H9 (cell line): ENCODE results near the gene LOC128125822.

Experiments used
- DNase-seq: peaks from one replicate; pipeline ENCODE4 v3.0.0-alpha.2; 2017
- H2AFZ ChIP-seq: one replicate; pipeline ENCODE4 v1.6.1; 2013; ENCODE audit warnings: mild to moderate bottlenecking, low read length, control low read depth, moderate library complexity
- H2AK5ac ChIP-seq: 2 replicates; pipeline ENCODE4 v1.6.1; 2013; ENCODE audit warnings: low read length, control low read depth, mixed read lengths; ENCODE audit not compliant: insufficient read length
- H2BK120ac ChIP-seq: one replicate; pipeline ENCODE4 v1.6.1; 2013; ENCODE audit warnings: low read depth, mild to moderate bottlenecking, low read length, control low read depth, inconsistent platforms; ENCODE audit not compliant: poor library complexity, severe bottlenecking
- H2BK12ac ChIP-seq: 2 replicates; pipeline ENCODE4 v1.6.1; 2013; ENCODE audit warnings: low read length, control low read depth, mixed read lengths, low read depth; ENCODE audit not compliant: insufficient read length
- H2BK15ac ChIP-seq: 2 replicates; pipeline ENCODE4 v1.6.1; 2013; ENCODE audit warnings: low read depth, low read length, control low read depth
- H2BK20ac ChIP-seq: one replicate; pipeline ENCODE4 v1.6.1; 2013; ENCODE audit warnings: low read depth, mild to moderate bottlenecking, low read length, control low read depth, inconsistent platforms; ENCODE audit not compliant: poor library complexity, severe bottlenecking
- H2BK5ac ChIP-seq: 2 replicates; pipeline ENCODE4 v1.6.1; 2013; ENCODE audit warnings: low read length, control low read depth, mixed read lengths; ENCODE audit not compliant: insufficient read length
- H3K14ac ChIP-seq: 2 replicates; pipeline ENCODE4 v1.6.1; 2013; ENCODE audit warnings: low read length, control low read depth; ENCODE audit not compliant: insufficient read depth
- H3K18ac ChIP-seq: 2 replicates; pipeline ENCODE4 v1.6.1; 2013; ENCODE audit warnings: low read depth, mild to moderate bottlenecking, mixed read lengths, low read length, control low read depth; ENCODE audit not compliant: insufficient read length
- H3K23ac ChIP-seq: 2 replicates; pipeline ENCODE4 v1.6.1; 2013; ENCODE audit warnings: low read length, control low read depth, mixed read lengths, low read depth; ENCODE audit not compliant: insufficient read length
- H3K23me2 ChIP-seq: 2 replicates; pipeline ENCODE4 v1.6.1; 2013; ENCODE audit warnings: low read depth, mild to moderate bottlenecking, mixed read lengths, low read length, control low read depth; ENCODE audit not compliant: insufficient read length, poor library complexity, severe bottlenecking
- H3K27ac ChIP-seq: 2 replicates; pipeline ENCODE4 v1.5.1; 2013; ENCODE audit warnings: low read length, control low read depth, mixed read lengths, low read depth; ENCODE audit not compliant: insufficient read length
- H3K27me3 ChIP-seq: 2 replicates; pipeline ENCODE4 v1.6.1; 2013; ENCODE audit warnings: low read length, control low read depth, inconsistent platforms; ENCODE audit not compliant: insufficient read depth
- H3K4ac ChIP-seq: 2 replicates; pipeline ENCODE4 v1.6.1; 2013; ENCODE audit warnings: low read depth, mild to moderate bottlenecking, control low read depth, inconsistent platforms, low read length, moderate library complexity
- H3K4me1 ChIP-seq: 2 replicates; pipeline ENCODE4 v1.6.1; 2013; ENCODE audit warnings: low read length, control low read depth, inconsistent platforms; ENCODE audit not compliant: insufficient read depth
- H3K4me2 ChIP-seq: 2 replicates; pipeline ENCODE4 v1.6.1; 2013; ENCODE audit warnings: low read length, control low read depth, mixed read lengths; ENCODE audit not compliant: insufficient read length, insufficient read depth
- H3K56ac ChIP-seq: 2 replicates; pipeline ENCODE4 v1.6.1; 2013; ENCODE audit warnings: low read depth, mild to moderate bottlenecking, mixed read lengths, low read length, control low read depth; ENCODE audit not compliant: insufficient read length
- H3K79me1 ChIP-seq: 2 replicates; pipeline ENCODE4 v1.6.1; 2013; ENCODE audit warnings: low read depth, mild to moderate bottlenecking, moderate library complexity, low read length, control low read depth, inconsistent platforms; ENCODE audit not compliant: insufficient read depth, poor library complexity, severe bottlenecking
- H3K79me2 ChIP-seq: 2 replicates; pipeline ENCODE4 v1.6.1; 2013; ENCODE audit warnings: low read length, control low read depth, inconsistent platforms; ENCODE audit not compliant: insufficient read depth
- H3K9ac ChIP-seq: 2 replicates; pipeline ENCODE4 v1.6.1; 2013; ENCODE audit warnings: low read length, control low read depth, mixed read lengths; ENCODE audit not compliant: insufficient read length; ENCODE audit errors: extremely low read depth
- H3K9me3 ChIP-seq: one replicate; pipeline ENCODE4 v1.6.1; 2013; ENCODE audit warnings: low read depth, low read length, inconsistent platforms; ENCODE audit not compliant: control insufficient read depth
- H3T11ph ChIP-seq: one replicate; pipeline ENCODE4 v1.6.1; 2013; ENCODE audit warnings: mild to moderate bottlenecking, low read length, control low read depth, inconsistent platforms
- H4K20me1 ChIP-seq: one replicate; pipeline ENCODE4 v1.6.1; 2013; ENCODE audit not compliant: control insufficient read depth, insufficient read length, insufficient read depth
- H4K5ac ChIP-seq: 2 replicates; pipeline ENCODE4 v1.6.1; 2013; ENCODE audit warnings: low read depth, mild to moderate bottlenecking, mixed read lengths, low read length, control low read depth; ENCODE audit not compliant: insufficient read length
- H4K8ac ChIP-seq: replicated peaks from 2 replicates; pipeline ENCODE4 v1.6.1; 2013; ENCODE audit warnings: low read length, control low read depth, mixed read lengths, low read depth; ENCODE audit not compliant: insufficient read length
- H4K91ac ChIP-seq: 2 replicates; pipeline ENCODE4 v1.6.1; 2013; ENCODE audit warnings: low read depth, mild to moderate bottlenecking, moderate library complexity, mixed read lengths, low read length, control low read depth; ENCODE audit not compliant: insufficient read length
- H3K27ac Mint-ChIP-seq, 3 experiments: 2 replicates in 2 of 3; 3 replicates in 1 of 3; pipeline ENCODE4 v1.8.0; 2020 to 2021; ENCODE audit warnings: mixed read lengths in 3 of 3, mild to moderate bottlenecking in 1 of 3, moderate library complexity in 1 of 3
- H3K27me3 Mint-ChIP-seq: 2 replicates; pipeline ENCODE4 v1.8.0; 2021; ENCODE audit warnings: low read depth, mild to moderate bottlenecking, moderate library complexity, mixed read lengths
- H3K36me3 Mint-ChIP-seq, 3 experiments: 2 replicates in 2 of 3; 3 replicates in 1 of 3; pipeline ENCODE4 v1.8.0; 2020 to 2021; ENCODE audit warnings: low read depth in 3 of 3, mixed read lengths in 3 of 3; ENCODE audit not compliant: insufficient read depth in 1 of 3
- H3K4me1 Mint-ChIP-seq, 2 experiments: 2 replicates each; pipeline ENCODE4 v1.8.0; 2020; ENCODE audit warnings: mixed read lengths in 2 of 2
- H3K4me3 Mint-ChIP-seq, 2 experiments: 2 replicates in 1 of 2; 3 replicates in 1 of 2; pipeline ENCODE4 v1.8.0; 2020 to 2021; ENCODE audit warnings: mild to moderate bottlenecking in 2 of 2, mixed read lengths in 2 of 2, moderate library complexity in 1 of 2
- H3K9me3 Mint-ChIP-seq, 2 experiments: 2 replicates in 1 of 2; 3 replicates in 1 of 2; pipeline ENCODE4 v1.8.0; 2020; ENCODE audit warnings: mild to moderate bottlenecking in 2 of 2, mixed read lengths in 2 of 2, moderate library complexity in 1 of 2
- WGBS: extraction: QIAGEN DNeasy Blood & Tissue Kit; methylation state at CpG from one replicate; pipeline ENCODE4 v1.1.7; 2013; ENCODE audit warnings: missing lambda C conversion rate, low lambda C conversion rate, mixed read lengths; ENCODE audit not compliant: insufficient read length; ENCODE audit errors: extremely low coverage; 5-methylcytosine and 5-hydroxymethylcytosine counted together
- TF ChIP-seq, protein P1 (sequence below): fragments of 200-600 bp; sonication (generic); conservative IDR thresholded peaks from 3 replicates; pipeline ENCODE4 v1.8.0; 2021; ENCODE audit warnings: antibody characterized with exemption, mild to moderate bottlenecking

LOC128125822 gene

GRCh38 chr6:63529498-63529897 is 42.8 kb upstream of the LOC128125822 start:
- no peaks in the 10 kb centered on the region for H3K9me3 ChIP-seq
- Mint-ChIP-seq H3K9me3 (no peaks in the 10 kb centered on the region), H3K4me3 (no peak overlapping the region), H3K4me1 (no peaks in the 10 kb centered on the region), H3K36me3 (no peaks in the 10 kb centered on the region), H3K27me3 (peaks cover 2% of the 10 kb centered on the region), H3K27ac (no peak overlapping the region)
- no peak overlapping the region for H2BK12ac ChIP-seq
- no peak overlapping the region for H3K27ac ChIP-seq
- H3K23ac ChIP-seq: no peak overlapping the region
- H4K20me1 ChIP-seq: no peaks in the 10 kb centered on the region
- no peaks in the 10 kb centered on the region for H3K23me2 ChIP-seq
- H2AFZ ChIP-seq: no peak overlapping the region
- TF ChIP-seq, protein P1, sequence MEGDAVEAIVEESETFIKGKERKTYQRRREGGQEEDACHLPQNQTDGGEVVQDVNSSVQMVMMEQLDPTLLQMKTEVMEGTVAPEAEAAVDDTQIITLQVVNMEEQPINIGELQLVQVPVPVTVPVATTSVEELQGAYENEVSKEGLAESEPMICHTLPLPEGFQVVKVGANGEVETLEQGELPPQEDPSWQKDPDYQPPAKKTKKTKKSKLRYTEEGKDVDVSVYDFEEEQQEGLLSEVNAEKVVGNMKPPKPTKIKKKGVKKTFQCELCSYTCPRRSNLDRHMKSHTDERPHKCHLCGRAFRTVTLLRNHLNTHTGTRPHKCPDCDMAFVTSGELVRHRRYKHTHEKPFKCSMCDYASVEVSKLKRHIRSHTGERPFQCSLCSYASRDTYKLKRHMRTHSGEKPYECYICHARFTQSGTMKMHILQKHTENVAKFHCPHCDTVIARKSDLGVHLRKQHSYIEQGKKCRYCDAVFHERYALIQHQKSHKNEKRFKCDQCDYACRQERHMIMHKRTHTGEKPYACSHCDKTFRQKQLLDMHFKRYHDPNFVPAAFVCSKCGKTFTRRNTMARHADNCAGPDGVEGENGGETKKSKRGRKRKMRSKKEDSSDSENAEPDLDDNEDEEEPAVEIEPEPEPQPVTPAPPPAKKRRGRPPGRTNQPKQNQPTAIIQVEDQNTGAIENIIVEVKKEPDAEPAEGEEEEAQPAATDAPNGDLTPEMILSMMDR: no peak
- no peaks in the 10 kb centered on the region for H3K27me3 ChIP-seq
- DNase-seq: no peak
- no peak overlapping the region for H2BK15ac ChIP-seq
- H4K5ac ChIP-seq: no peak overlapping the region
- H3K14ac ChIP-seq: no peak overlapping the region
- H3K56ac ChIP-seq: no peak overlapping the region
- H4K91ac ChIP-seq: no peak overlapping the region
- no peak overlapping the region for H2BK5ac ChIP-seq
- H3K79me2 ChIP-seq: no peaks in the 10 kb centered on the region
- H3K18ac ChIP-seq: no peak overlapping the region
- H3K4ac ChIP-seq: no peak overlapping the region
- no peaks in the 10 kb centered on the region for H3K4me1 ChIP-seq
- H3K79me1 ChIP-seq: no peaks in the 10 kb centered on the region
- no peak overlapping the region for H3T11ph ChIP-seq
- no peak overlapping the region for H2BK120ac ChIP-seq
- H3K9ac ChIP-seq: no peak overlapping the region
- H4K8ac ChIP-seq: no peak overlapping the region
- no CpG with 5 or more reads among the region's 4 CpGs for WGBS
- H3K4me2 ChIP-seq: no peak overlapping the region
- H2BK20ac ChIP-seq: no peak overlapping the region
- no peak overlapping the region for H2AK5ac ChIP-seq
